ENCODE measurements around the gene PRPS1L1.

GRCh38 chr7:18016547-18017444 lies 10.8 kb downstream of the PRPS1L1 start:
- TF ChIP-seq CREB1 (CRISPR knock-in tag; IDR thresholded peaks at IDR 0.05; ENCODE audit: low read depth) (no peak), CTCF (conservative IDR thresholded peaks at IDR 0.05; ENCODE audit: low read depth in 2 of 2) (no peak), EZH2 (IDR thresholded peaks at IDR 0.05; ENCODE audit: low read depth, unreplicated experiment) (no peak), EZH2phosphoT487 (IDR thresholded peaks at IDR 0.05; ENCODE audit: unreplicated experiment) (no peak), POLR2AphosphoS5 (IDR thresholded peaks at IDR 0.05; ENCODE audit: low read depth) (no peak), REST (IDR thresholded peaks at IDR 0.05; ENCODE audit: unreplicated experiment) (no peak), ETS1 (IDR thresholded peaks at IDR 0.05) (no peak), STAT1 (IDR thresholded peaks at IDR 0.05; ENCODE audit: unreplicated experiment) (no peak), ZNF331 (CRISPR knock-in tag; IDR thresholded peaks at IDR 0.05; ENCODE audit: low read depth) (no peak), JUNB (IDR thresholded peaks at IDR 0.05; ENCODE audit: unreplicated experiment) (no peak), NANOG (IDR thresholded peaks at IDR 0.05; ENCODE audit: borderline replicate concordance) (no peak), ZNF462 (CRISPR knock-in tag; IDR thresholded peaks at IDR 0.05) (no peak)
